ENCODE measurements around the gene CUL3. TPM values are rescaled to one million over a fixed set of nuclear protein-coding genes. Genes with fewer than 3 reads are reported as not detected.

Gene CUL3
- total RNA-seq, 2 donors from 2014 or later: 47.4 to 74.1 TPM

GRCh38 chr2:224601923-224602322 lies 16.8 kb upstream of the CUL3 start:
- DNase-seq (ENCODE audit: low spot score): no peak
- Histone ChIP-seq H3K36me3 (no peaks in the 10 kb centered on the region), H3K4me1 (ENCODE audit: control insufficient read depth in 1 of 2, low read depth in 2 of 2) (no peaks in the 10 kb centered on the region), H3K4me3 (no peak overlapping the region), H3K27me3 (replicated peaks; ENCODE audit: insufficient read depth) (no peaks in the 10 kb centered on the region), H3K9me3 (no peaks in the 10 kb centered on the region), H3K27ac (no peak overlapping the region)
- no peak for ATAC-seq (ENCODE audit: insufficient number of reproducible peaks, low FRiP score, low read depth)
- no peak for TF ChIP-seq CTCF (IDR thresholded peaks at IDR 0.05)

- DNase-seq (ENCODE audit: low spot score) (no peak), ATAC-seq (ENCODE audit: insufficient number of reproducible peaks, low FRiP score, low read depth) (no peak)
- Histone ChIP-seq H3K27me3 (replicated peaks; ENCODE audit: insufficient read depth) (no peaks in the 10 kb centered on the region), H3K27ac (no peak overlapping the region), H3K4me3 (no peak overlapping the region), H3K36me3 (no peaks in the 10 kb centered on the region), H3K4me1 (ENCODE audit: control insufficient read depth in 1 of 2, low read depth in 2 of 2) (no peaks in the 10 kb centered on the region), H3K9me3 (no peaks in the 10 kb centered on the region)
- TF ChIP-seq CTCF (IDR thresholded peaks at IDR 0.05): no peak
Observed at GRCh38 chr2:224598678-224599077, 13.5 kb upstream of the CUL3 start.

- no peaks in the 10 kb centered on the region for H3K27me3 ChIP-seq (replicated peaks; ENCODE audit: insufficient read depth)
- TF ChIP-seq CTCF (IDR thresholded peaks at IDR 0.05): no peak
- no peak for DNase-seq (ENCODE audit: low spot score)
Observed at GRCh38 chr2:224596289-224596688, 11.1 kb upstream of the CUL3 start.

GRCh38 chr2:224595518-224595917 lies 10.4 kb upstream of the CUL3 start:
- ATAC-seq (ENCODE audit: insufficient number of reproducible peaks, low FRiP score, low read depth) (no peak), DNase-seq (ENCODE audit: low spot score) (no peak)
- no peaks in the 10 kb centered on the region for H3K36me3 ChIP-seq
- H3K27me3 ChIP-seq (replicated peaks; ENCODE audit: insufficient read depth): no peaks in the 10 kb centered on the region
- H3K9me3 ChIP-seq: no peaks in the 10 kb centered on the region
- no peak overlapping the region for H3K4me3 ChIP-seq
- TF ChIP-seq CTCF (IDR thresholded peaks at IDR 0.05): no peak
- H3K27ac ChIP-seq: no peak overlapping the region
- H3K4me1 ChIP-seq (ENCODE audit: control insufficient read depth in 1 of 2, low read depth in 2 of 2): no peaks in the 10 kb centered on the region

More at GRCh38 chr2:224596289-224596688, 11.1 kb upstream of the CUL3 start:
- Histone ChIP-seq H3K27ac (no peak overlapping the region), H3K4me1 (ENCODE audit: control insufficient read depth in 1 of 2, low read depth in 2 of 2) (no peaks in the 10 kb centered on the region), H3K36me3 (no peaks in the 10 kb centered on the region), H3K4me3 (no peak overlapping the region), H3K9me3 (no peaks in the 10 kb centered on the region)
- no peak for ATAC-seq (ENCODE audit: insufficient number of reproducible peaks, low FRiP score, low read depth)

- no peak for TF ChIP-seq CTCF (IDR thresholded peaks at IDR 0.05)
- ATAC-seq (ENCODE audit: insufficient number of reproducible peaks, low FRiP score, low read depth): no peak
- DNase-seq (ENCODE audit: low spot score): no peak
- no peaks in the 10 kb centered on the region for H3K4me1 ChIP-seq (ENCODE audit: control insufficient read depth in 1 of 2, low read depth in 2 of 2)
- H3K4me3 ChIP-seq: no peak overlapping the region
- H3K36me3 ChIP-seq: no peaks in the 10 kb centered on the region
- H3K9me3 ChIP-seq: no peaks in the 10 kb centered on the region
- no peaks in the 10 kb centered on the region for H3K27me3 ChIP-seq (replicated peaks; ENCODE audit: insufficient read depth)
- no peak overlapping the region for H3K27ac ChIP-seq
Observed at GRCh38 chr2:224594840-224595239, 9.7 kb upstream of the CUL3 start.

Data from thoracic aorta (tissue), 2 donors.